SK-N-MC (cell line): Measurements from ENCODE around the gene ALDH3B2.

Source experiments
- DNase-seq: peaks from one replicate; pipeline ENCODE4 v3.0.0-alpha.2; 2011; ENCODE audit warnings: low read depth, low spot score
- H3K27ac ChIP-seq: fragments of 200-600 bp; sonication (generic); 2 replicates; pipeline ENCODE4 v1.5.1; 2016; ENCODE audit warnings: mixed run types
- H3K36me3 ChIP-seq: fragments of 200-600 bp; sonication (generic); 2 replicates; pipeline ENCODE4 v1.6.1; 2017; ENCODE audit warnings: antibody characterized with exemption, low read length, mixed read lengths; ENCODE audit not compliant: insufficient read depth
- H3K4me3 ChIP-seq: fragments of 200-600 bp; sonication (generic); 2 replicates; pipeline ENCODE4 v1.5.1; 2016
- H3K9ac ChIP-seq: fragments of 200-600 bp; sonication (generic); 2 replicates; pipeline ENCODE4 v1.8.0; 2017; ENCODE audit warnings: mixed run types, mixed read lengths; ENCODE audit not compliant: insufficient read length
- H3K9me3 ChIP-seq: fragments of 200-600 bp; sonication (generic); 2 replicates; pipeline ENCODE4 v1.6.1; 2017; ENCODE audit warnings: low read depth, mild to moderate bottlenecking, antibody characterized with exemption, low read length, moderate library complexity, mixed read lengths
- EZH2 ChIP-seq: fragments of 200-600 bp; sonication (generic); IDR thresholded peaks from one replicate; pipeline ENCODE4 v1.6.1; 2017; ENCODE audit warnings: antibody characterized with exemption
- FOXP2 ChIP-seq: optimal IDR thresholded peaks from 2 replicates; pipeline ENCODE3; 2011; ENCODE audit warnings: mild to moderate bottlenecking, moderate library complexity; ENCODE audit not compliant: insufficient read depth; ENCODE audit errors: extremely low read length, control extremely low read depth
- POLR2AphosphoS5 ChIP-seq: IDR thresholded peaks from 2 replicates; pipeline ENCODE4 v1.6.1; 2012; ENCODE audit warnings: mild to moderate bottlenecking, low read depth, low read length, borderline replicate concordance

The ALDH3B2 gene

GRCh38 chr11:67673358-67673757 lies 1.1 kb downstream of the ALDH3B2 start:
- Histone ChIP-seq H3K27ac (no peak overlapping the region), H3K9me3 (no peaks in the 10 kb centered on the region), H3K36me3 (no peaks in the 10 kb centered on the region), H3K9ac (no peak overlapping the region), H3K4me3 (no peak overlapping the region)
- no peak for TF ChIP-seq EZH2
- no peak for TF ChIP-seq POLR2AphosphoS5
- TF ChIP-seq FOXP2 = no peak
- DNase-seq = no peak

GRCh38 chr11:67671211-67671520 lies 3.3 kb downstream of the ALDH3B2 start:
- no peak for DNase-seq
- Histone ChIP-seq H3K27ac (no peak overlapping the region), H3K4me3 (no peak overlapping the region), H3K36me3 (no peaks in the 10 kb centered on the region), H3K9me3 (no peaks in the 10 kb centered on the region), H3K9ac (no peak overlapping the region)
- TF ChIP-seq EZH2 (no peak), FOXP2 (no peak), POLR2AphosphoS5 (no peak)

GRCh38 chr11:67670316-67671210 lies 3.9 kb downstream of the ALDH3B2 start:
- Histone ChIP-seq H3K27ac (no peak overlapping the region), H3K9ac (no peak overlapping the region), H3K4me3 (no peak overlapping the region), H3K9me3 (no peaks in the 10 kb centered on the region), H3K36me3 (no peaks in the 10 kb centered on the region)
- TF ChIP-seq EZH2 (no peak), FOXP2 (no peak)
- DNase-seq = no peak

DNA sequence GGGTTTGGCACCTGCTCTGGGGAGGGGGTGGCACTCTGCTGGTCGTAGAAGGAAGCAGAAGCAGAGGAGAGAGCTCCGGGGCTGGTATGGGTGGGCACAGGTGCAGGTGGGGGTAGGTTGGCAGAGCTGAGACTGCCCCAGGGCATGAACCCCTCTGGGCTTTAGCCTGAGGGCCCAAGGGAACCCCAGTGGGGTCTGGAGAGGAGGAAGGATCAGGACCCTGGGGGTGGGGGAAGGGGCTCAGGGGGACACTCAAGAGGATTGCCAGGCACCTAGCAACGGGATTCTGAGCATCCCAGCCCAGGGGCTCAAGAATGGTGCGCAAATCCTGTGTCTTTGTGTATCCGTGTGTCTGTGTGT lies 6.3 kb downstream of the ALDH3B2 start:
- no peak for DNase-seq
- H3K27ac ChIP-seq = no peak overlapping the region
- H3K9me3 ChIP-seq = no peaks in the 10 kb centered on the region
- H3K4me3 ChIP-seq = no peak overlapping the region
- no peaks in the 10 kb centered on the region for H3K36me3 ChIP-seq
- TF ChIP-seq FOXP2 (no peak), POLR2AphosphoS5 (no peak)
- no peak overlapping the region for H3K9ac ChIP-seq

GRCh38 chr11:67667490-67668191 lies 6.8 kb downstream of the ALDH3B2 start:
- no peak overlapping the region for H3K27ac ChIP-seq
- no peak overlapping the region for H3K9ac ChIP-seq
- H3K4me3 ChIP-seq = no peak overlapping the region
- no peaks in the 10 kb centered on the region for H3K36me3 ChIP-seq
- no peak for DNase-seq
- TF ChIP-seq FOXP2 (no peak), EZH2 (no peak), POLR2AphosphoS5 (no peak)
- no peaks in the 10 kb centered on the region for H3K9me3 ChIP-seq

DNA sequence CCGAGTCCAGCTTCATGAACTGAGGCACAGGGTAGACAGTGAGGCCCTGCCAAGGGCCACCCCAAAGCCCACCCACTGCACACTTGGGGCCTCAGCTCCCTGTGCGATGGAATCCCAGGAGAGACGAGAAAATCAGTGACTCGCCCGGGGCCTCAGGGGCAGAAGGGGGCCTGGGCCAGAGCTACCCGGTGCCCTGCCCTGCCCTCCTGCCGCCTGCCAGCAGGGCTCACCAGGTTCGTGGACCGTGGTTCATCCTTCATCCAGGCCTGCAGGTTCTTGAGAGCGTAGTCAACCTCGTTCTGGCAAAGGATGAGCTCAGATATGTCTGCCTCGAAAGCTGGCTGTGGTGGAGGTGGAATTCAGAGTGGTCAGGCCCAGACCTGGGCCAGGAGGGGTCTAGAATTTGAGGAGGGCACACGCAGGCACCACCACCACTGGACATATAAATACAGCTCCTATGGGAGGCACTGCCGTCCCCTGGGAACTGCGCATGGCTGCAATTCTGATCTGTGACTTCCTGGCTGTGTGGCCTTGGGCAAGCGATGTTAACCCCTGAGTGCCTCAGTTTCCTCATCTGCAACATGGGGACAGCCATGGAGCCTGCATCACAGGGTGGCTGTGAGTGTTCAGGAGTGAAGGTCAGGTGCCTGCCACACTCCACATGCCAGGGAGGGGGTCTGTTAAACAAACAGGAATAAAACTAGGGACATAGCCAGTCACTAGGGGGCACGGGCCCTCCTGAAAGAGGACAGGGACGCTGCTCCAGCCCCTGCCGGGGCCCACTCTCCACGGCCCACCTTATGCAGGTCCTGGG lies 7.5 kb downstream of the ALDH3B2 start:
- DNase-seq = no peak

DNA sequence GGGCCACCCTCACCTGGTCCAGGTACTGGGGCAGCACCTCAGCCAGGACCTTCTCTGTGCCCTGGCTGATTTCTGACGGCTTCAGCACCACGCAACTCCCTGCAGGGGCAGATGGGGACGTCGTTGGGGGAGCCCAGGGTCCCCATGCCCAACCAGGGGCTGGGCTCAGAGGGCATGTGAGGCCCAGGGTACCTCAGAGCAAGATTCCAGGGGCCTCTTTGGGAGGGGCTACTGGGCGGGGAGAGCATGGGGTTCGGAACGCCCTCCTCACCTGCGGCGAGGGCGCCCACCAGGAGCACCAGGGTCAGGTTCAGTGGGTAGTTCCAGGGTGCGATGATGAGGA lies 8.1 kb downstream of the ALDH3B2 start:
- no peak for TF ChIP-seq POLR2AphosphoS5

More for the DNA sequence above, 7.5 kb downstream of the ALDH3B2 start:
- Histone ChIP-seq H3K9ac (no peak overlapping the region), H3K4me3 (no peak overlapping the region), H3K36me3 (no peaks in the 10 kb centered on the region), H3K27ac (no peak overlapping the region), H3K9me3 (no peaks in the 10 kb centered on the region)
- TF ChIP-seq FOXP2 (no peak), EZH2 (no peak), POLR2AphosphoS5 (no peak)

GRCh38 chr11:67665541-67666302 lies 8.7 kb downstream of the ALDH3B2 start:
- no peak for DNase-seq
- Histone ChIP-seq H3K4me3 (no peak overlapping the region), H3K27ac (no peak overlapping the region), H3K9me3 (no peaks in the 10 kb centered on the region), H3K36me3 (no peaks in the 10 kb centered on the region), H3K9ac (no peak overlapping the region)
- TF ChIP-seq POLR2AphosphoS5 (no peak), FOXP2 (no peak), EZH2 (no peak)

More for the DNA sequence above, 8.1 kb downstream of the ALDH3B2 start:
- Histone ChIP-seq H3K9ac (no peak overlapping the region), H3K9me3 (no peaks in the 10 kb centered on the region), H3K27ac (no peak overlapping the region), H3K4me3 (no peak overlapping the region), H3K36me3 (no peaks in the 10 kb centered on the region)
- no peak for DNase-seq
